H7 (cell line): ENCODE measurements around the gene UBE2F. TPM values are rescaled to one million over a fixed set of nuclear protein-coding genes. Genes with fewer than 3 reads are reported as not detected.
"Not testable (repeated sequence)": the region's sequence is repeated elsewhere in the genome, so short reads cannot be mapped to it uniquely, and the experiment has no call there.

Experiments
- DNase-seq: peaks from one replicate; pipeline ENCODE4 v3.0.0; 2012
- H3K27me3 ChIP-seq: 2 replicates; pipeline ENCODE4 v1.6.0; 2011; ENCODE audit warnings: mild to moderate bottlenecking, low read length; ENCODE audit not compliant: control insufficient read depth, insufficient read depth
- H3K36me3 ChIP-seq: replicated peaks from 2 replicates; pipeline ENCODE4 v1.5.1; 2011; ENCODE audit warnings: low read length; ENCODE audit not compliant: control insufficient read depth, insufficient read depth
- H3K4me3 ChIP-seq: 2 replicates; pipeline ENCODE4 v1.5.1; 2011; ENCODE audit warnings: low read depth, mild to moderate bottlenecking, control low read depth, low read length, moderate library complexity; ENCODE audit not compliant: insufficient read depth
- total RNA-seq: library from RNA; depleted of rRNA; stranded (reverse); fragments of >200 nt; shearing (Covaris generic); gene quantifications from 2 replicates; pipeline ENCODE4 v1.2.3, GENCODE V29; 2014

The UBE2F gene
- total RNA-seq, 1 experiment from 2014 or later, result 54.8 TPM

GRCh38 chr2:237962432-237963084, 4.3 kb upstream of the UBE2F start:
- DNase-seq, result no peak
- Histone ChIP-seq H3K27me3 (no peaks in the 10 kb centered on the region; the same call in 1 of the 2 replicates), H3K4me3 (peak overlapping the region; percentile 22; the same call in 1 of the 2 replicates), H3K36me3 (no peaks in the 10 kb centered on the region)

GRCh38 chr2:237963490-237963991, 3.3 kb upstream of the UBE2F start:
- not testable (repeated sequence) for DNase-seq, H3K36me3 ChIP-seq, H3K27me3 ChIP-seq, H3K4me3 ChIP-seq

GRCh38 chr2:237964194-237964577, 2.6 kb upstream of the UBE2F start:
- no peaks in the 10 kb centered on the region for H3K36me3 ChIP-seq
- no peak overlapping the region for H3K4me3 ChIP-seq
- no peak for DNase-seq
- peaks cover 2% of the 10 kb centered on the region; the same call in 1 of the 2 replicates for H3K27me3 ChIP-seq

GRCh38 chr2:237964578-237965404, 2.0 kb upstream of the UBE2F start:
- H3K36me3 ChIP-seq, result no peaks in the 10 kb centered on the region; the same call in 1 of the 2 replicates
- DNase-seq, result no peak
- no peak overlapping the region for H3K4me3 ChIP-seq
- peaks cover 2% of the 10 kb centered on the region; the same call in 1 of the 2 replicates for H3K27me3 ChIP-seq

GRCh38 chr2:237965844-237966243, 970 bp upstream of the UBE2F start:
- H3K27me3 ChIP-seq, DNase-seq, H3K4me3 ChIP-seq, H3K36me3 ChIP-seq: not testable (repeated sequence)

GRCh38 chr2:237966250-237966564, 607 bp upstream of the UBE2F start:
- no peaks in the 10 kb centered on the region; the same call in 1 of the 2 replicates for H3K36me3 ChIP-seq
- H3K4me3 ChIP-seq, result peak overlapping the region; percentile 70
- DNase-seq, result no peak
- H3K27me3 ChIP-seq, result peaks cover 2% of the 10 kb centered on the region; the same call in 1 of the 2 replicates

- peak; percentile 76 for DNase-seq
- H3K36me3 ChIP-seq, result no peaks in the 10 kb centered on the region; the same call in 1 of the 2 replicates
These were observed 693 bp downstream of the UBE2F start for GRCh38 chr2:237967463-237967951.

GRCh38 chr2:237968048-237968862, 1.4 kb downstream of the UBE2F start:
- Histone ChIP-seq H3K27me3 (peaks cover 2% of the 10 kb centered on the region; the same call in 1 of the 2 replicates), H3K4me3 (peak overlapping the region; percentile 79), H3K36me3 (no peaks in the 10 kb centered on the region; the same call in 1 of the 2 replicates)
- DNase-seq, result peak; percentile 57

More at GRCh38 chr2:237967463-237967951, 693 bp downstream of the UBE2F start:
- Histone ChIP-seq H3K27me3 (peaks cover 2% of the 10 kb centered on the region; the same call in 1 of the 2 replicates), H3K4me3 (peak overlapping the region; percentile 79)

GRCh38 chr2:237971661-237972060, 4.8 kb downstream of the UBE2F start:
- no peak overlapping the region for H3K4me3 ChIP-seq
- no peak for DNase-seq
- H3K27me3 ChIP-seq, result peaks cover 2% of the 10 kb centered on the region; the same call in 1 of the 2 replicates
- peaks cover 2% of the 10 kb centered on the region for H3K36me3 ChIP-seq

GRCh38 chr2:237972211-237972610, 5.4 kb downstream of the UBE2F start:
- no peak for DNase-seq
- Histone ChIP-seq H3K36me3 (peaks cover 2% of the 10 kb centered on the region), H3K27me3 (peaks cover 2% of the 10 kb centered on the region; the same call in 1 of the 2 replicates), H3K4me3 (no peak overlapping the region)

- Histone ChIP-seq H3K4me3 (no peak overlapping the region), H3K27me3 (no peaks in the 10 kb centered on the region; the same call in 1 of the 2 replicates), H3K36me3 (peaks cover 2% of the 10 kb centered on the region)
- DNase-seq, result no peak
These were observed 6.1 kb downstream of the UBE2F start for GRCh38 chr2:237972936-237973335.

GRCh38 chr2:237977380-237977779, 10.6 kb downstream of the UBE2F start:
- Histone ChIP-seq H3K36me3 (peaks cover 2% of the 10 kb centered on the region), H3K27me3 (no peaks in the 10 kb centered on the region), H3K4me3 (no peak overlapping the region)
- no peak for DNase-seq

- Histone ChIP-seq H3K27me3 (no peaks in the 10 kb centered on the region), H3K36me3 (peaks cover 2% of the 10 kb centered on the region), H3K4me3 (no peak overlapping the region)
- no peak for DNase-seq
These were observed 11.4 kb downstream of the UBE2F start for GRCh38 chr2:237978058-237978712.
